Ectodermal cell (in vitro differentiated cells): ENCODE data around the gene ISCA1.
"Not testable (repeated sequence)": the region's sequence is repeated elsewhere in the genome, so short reads cannot be mapped to it uniquely, and the experiment has no call there.

Experiments
- H3K27ac ChIP-seq: 2 replicates; pipeline ENCODE4 v1.7.0; 2013; ENCODE audit warnings: mild to moderate bottlenecking, low read depth, low read length; ENCODE audit not compliant: insufficient read depth, poor library complexity, severe bottlenecking
- H3K27me3 ChIP-seq: 2 replicates; pipeline ENCODE4 v1.7.0; 2013; ENCODE audit warnings: mild to moderate bottlenecking, low read length; ENCODE audit not compliant: insufficient read depth, control insufficient read depth, poor library complexity, severe bottlenecking
- H3K36me3 ChIP-seq: one replicate; pipeline ENCODE4 v1.7.0; 2013; ENCODE audit warnings: low read length; ENCODE audit not compliant: control insufficient read depth, insufficient read depth
- H3K4me1 ChIP-seq: one replicate; pipeline ENCODE4 v1.7.0; 2013; ENCODE audit warnings: low read length; ENCODE audit not compliant: control insufficient read depth, insufficient read depth
- H3K4me3 ChIP-seq: 2 replicates; pipeline ENCODE4 v1.7.0; 2013; ENCODE audit warnings: low read depth, low read length, control low read depth; ENCODE audit not compliant: insufficient read depth
- H3K9me3 ChIP-seq: 2 replicates; pipeline ENCODE4 v1.7.0; 2013; ENCODE audit warnings: mild to moderate bottlenecking, low read length, moderate library complexity; ENCODE audit not compliant: control insufficient read depth
- WGBS, 2 experiments: methylation state at CpG; one replicate each; pipeline ENCODE4 v1.1.7; 2013; ENCODE audit warnings: missing lambda C conversion rate in 2 of 2; 5-methylcytosine and 5-hydroxymethylcytosine counted together

The ISCA1 gene

GRCh38 chr9:86315078-86315477 is 32.7 kb upstream of the ISCA1 start:
- H3K27me3 ChIP-seq = no peaks in the 10 kb centered on the region
- 89 to 96% methylated on average over 2 of the region's 2 CpGs for WGBS, 2 experiments
- H3K4me3 ChIP-seq = no peak overlapping the region
- no peaks in the 10 kb centered on the region for H3K9me3 ChIP-seq
- no peak overlapping the region for H3K27ac ChIP-seq
- peaks cover 28% of the 10 kb centered on the region for H3K36me3 ChIP-seq
- H3K4me1 ChIP-seq = no peaks in the 10 kb centered on the region

- not testable (repeated sequence) for H3K4me1 ChIP-seq, H3K4me3 ChIP-seq, H3K27ac ChIP-seq, H3K27me3 ChIP-seq, H3K9me3 ChIP-seq
- peaks cover 27% of the 10 kb centered on the region for H3K36me3 ChIP-seq
- WGBS, 2 experiments = 84 to 86% methylated on average over 1 of the region's 2 CpGs
Observed at GRCh38 chr9:86312959-86313358, 30.6 kb upstream of the ISCA1 start.

- Histone ChIP-seq H3K27ac (no peak overlapping the region), H3K27me3 (no peaks in the 10 kb centered on the region), H3K36me3 (peaks cover 26% of the 10 kb centered on the region), H3K9me3 (no peaks in the 10 kb centered on the region), H3K4me3 (no peak overlapping the region), H3K4me1 (no peaks in the 10 kb centered on the region)
- 88% methylated on average over 1 of the region's 1 CpG; no CpG with 5 or more reads in 1 of the 2 experiments for WGBS, 2 experiments
Observed at GRCh38 chr9:86308687-86309086, 26.3 kb upstream of the ISCA1 start.

GRCh38 chr9:86304236-86304730 is 21.9 kb upstream of the ISCA1 start:
- no peaks in the 10 kb centered on the region for H3K27me3 ChIP-seq
- no peaks in the 10 kb centered on the region for H3K9me3 ChIP-seq
- peaks cover 24% of the 10 kb centered on the region for H3K36me3 ChIP-seq
- WGBS, 2 experiments = 69 to 73% methylated on average over 2 of the region's 3 CpGs
- no peaks in the 10 kb centered on the region for H3K4me1 ChIP-seq
- no peak overlapping the region for H3K27ac ChIP-seq
- no peak overlapping the region for H3K4me3 ChIP-seq

- H3K27ac ChIP-seq = no peak overlapping the region
- no peak overlapping the region for H3K4me3 ChIP-seq
- no peaks in the 10 kb centered on the region for H3K9me3 ChIP-seq
- WGBS, 2 experiments = 84 to 87% methylated on average over 4 of the region's 4 CpGs
- H3K36me3 ChIP-seq = peaks cover 28% of the 10 kb centered on the region
- no peaks in the 10 kb centered on the region for H3K27me3 ChIP-seq
- no peaks in the 10 kb centered on the region for H3K4me1 ChIP-seq
Observed at GRCh38 chr9:86303316-86303975, 21.1 kb upstream of the ISCA1 start.

- peaks cover 22% of the 10 kb centered on the region for H3K36me3 ChIP-seq
Observed at GRCh38 chr9:86301686-86302085, 19.3 kb upstream of the ISCA1 start.

GRCh38 chr9:86300701-86301100 is 18.4 kb upstream of the ISCA1 start:
- no peak overlapping the region for H3K4me3 ChIP-seq
- H3K36me3 ChIP-seq = peaks cover 15% of the 10 kb centered on the region
- no peak overlapping the region for H3K27ac ChIP-seq
- no peaks in the 10 kb centered on the region for H3K27me3 ChIP-seq
- no peaks in the 10 kb centered on the region for H3K9me3 ChIP-seq
- H3K4me1 ChIP-seq = no peaks in the 10 kb centered on the region
- 97 to 100% methylated on average over 2 of the region's 2 CpGs for WGBS, 2 experiments

More at GRCh38 chr9:86301686-86302085, 19.3 kb upstream of the ISCA1 start:
- Histone ChIP-seq H3K4me3 (no peak overlapping the region), H3K4me1 (no peaks in the 10 kb centered on the region), H3K9me3 (no peaks in the 10 kb centered on the region), H3K27me3 (no peaks in the 10 kb centered on the region), H3K27ac (no peak overlapping the region)
- 89 to 100% methylated on average over 1 of the region's 1 CpG for WGBS, 2 experiments

- Histone ChIP-seq H3K4me1 (no peaks in the 10 kb centered on the region), H3K27ac (no peak overlapping the region), H3K9me3 (no peaks in the 10 kb centered on the region), H3K27me3 (no peaks in the 10 kb centered on the region), H3K4me3 (no peak overlapping the region), H3K36me3 (peaks cover 15% of the 10 kb centered on the region)
- WGBS, 2 experiments = 89 to 91% methylated on average over 11 of the region's 11 CpGs
Observed at GRCh38 chr9:86298873-86299272, 16.5 kb upstream of the ISCA1 start.

GRCh38 chr9:86290341-86290740 is 8.0 kb upstream of the ISCA1 start:
- not testable (repeated sequence) for H3K4me1 ChIP-seq, H3K36me3 ChIP-seq, H3K27me3 ChIP-seq, H3K9me3 ChIP-seq, H3K27ac ChIP-seq, H3K4me3 ChIP-seq
- WGBS, 2 experiments = 96 to 99% methylated on average over 4 to 5 of the region's 6 CpGs

GRCh38 chr9:86288499-86289198 is 6.3 kb upstream of the ISCA1 start:
- no peaks in the 10 kb centered on the region for H3K36me3 ChIP-seq
- H3K9me3 ChIP-seq = no peaks in the 10 kb centered on the region
- H3K27ac ChIP-seq = no peak overlapping the region
- H3K4me3 ChIP-seq = no peak overlapping the region
- peaks cover under 1% of the 10 kb centered on the region for H3K27me3 ChIP-seq
- 58 to 70% methylated on average over 4 of the region's 6 CpGs for WGBS, 2 experiments
- H3K4me1 ChIP-seq = no peaks in the 10 kb centered on the region
